ENCODE measurements around the gene SOAT2. TPM values are rescaled to one million over a fixed set of nuclear protein-coding genes. Genes with fewer than 3 reads are reported as not detected.

The SOAT2 gene
- total RNA-seq, 1 donor from 2014 or later, result not detected

DNA sequence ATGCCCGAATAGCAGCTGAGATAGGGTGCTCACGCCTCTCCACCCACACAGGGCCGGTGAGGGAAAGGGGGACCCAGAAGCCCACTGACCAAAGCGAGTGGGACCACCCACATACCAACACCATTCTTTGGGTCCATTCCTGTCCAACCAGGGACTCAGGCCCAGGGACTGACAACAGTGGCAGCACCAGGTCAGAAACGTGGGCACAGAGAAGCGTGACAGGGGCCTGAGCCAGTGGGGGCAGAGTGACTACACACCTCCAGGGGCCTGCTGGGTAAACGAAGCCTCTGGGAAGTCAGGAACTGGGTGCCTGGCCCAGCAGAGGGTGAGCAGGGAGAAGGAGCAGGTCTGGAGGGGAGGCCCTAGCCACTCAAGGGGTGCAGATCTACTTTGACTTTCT, 37.8 kb upstream of the SOAT2 start:
- no peak for DNase-seq (ENCODE audit: low read depth in 2 of 2)

DNA sequence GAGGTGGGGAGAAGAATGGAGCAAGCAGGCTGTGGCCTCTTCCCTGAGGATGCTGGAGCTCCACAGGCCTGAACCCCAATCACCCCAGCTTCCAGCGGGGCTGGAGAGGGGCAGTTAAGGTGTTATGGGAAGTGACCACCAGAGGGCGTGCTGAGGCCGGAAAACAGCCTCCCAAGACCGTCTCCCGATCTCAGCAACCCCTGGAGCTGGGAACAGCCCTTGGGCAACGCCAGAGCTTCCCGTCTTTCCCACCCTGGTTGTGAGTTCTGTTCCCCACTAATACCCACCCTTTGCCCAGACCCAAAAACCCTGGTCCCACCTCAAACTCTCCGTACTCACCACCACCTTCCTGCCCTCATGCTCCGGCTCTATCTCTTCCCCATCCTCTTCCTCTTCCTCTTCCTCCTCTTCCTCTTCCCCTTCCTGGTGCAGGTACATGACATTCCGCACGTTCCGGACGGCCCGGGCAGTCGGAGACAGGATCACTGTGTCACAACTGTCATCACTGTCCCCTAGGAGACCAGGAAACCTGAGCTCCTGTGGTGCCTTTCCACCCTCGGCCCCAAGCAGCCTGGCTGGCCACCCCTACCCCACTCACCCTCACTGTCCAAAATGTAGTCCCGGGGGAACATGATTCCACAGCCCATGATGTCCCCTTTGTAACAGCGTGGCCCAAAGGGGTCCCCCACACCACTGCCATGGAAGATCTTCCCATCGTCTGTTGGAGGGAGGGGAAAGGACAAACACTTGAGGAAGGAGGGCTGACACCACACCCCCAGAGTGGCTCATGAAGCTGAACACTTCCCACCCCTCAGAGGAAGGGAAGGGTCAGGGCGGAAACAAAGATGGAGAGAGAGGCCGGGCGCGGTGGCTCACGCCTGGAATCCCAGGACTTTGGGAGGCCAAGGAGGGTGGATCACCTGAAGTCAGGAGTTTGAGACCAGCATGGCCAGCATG, 37.0 kb upstream of the SOAT2 start:
- peak; percentile 46 to 80 for DNase-seq (ENCODE audit: low read depth in 2 of 2)

DNA sequence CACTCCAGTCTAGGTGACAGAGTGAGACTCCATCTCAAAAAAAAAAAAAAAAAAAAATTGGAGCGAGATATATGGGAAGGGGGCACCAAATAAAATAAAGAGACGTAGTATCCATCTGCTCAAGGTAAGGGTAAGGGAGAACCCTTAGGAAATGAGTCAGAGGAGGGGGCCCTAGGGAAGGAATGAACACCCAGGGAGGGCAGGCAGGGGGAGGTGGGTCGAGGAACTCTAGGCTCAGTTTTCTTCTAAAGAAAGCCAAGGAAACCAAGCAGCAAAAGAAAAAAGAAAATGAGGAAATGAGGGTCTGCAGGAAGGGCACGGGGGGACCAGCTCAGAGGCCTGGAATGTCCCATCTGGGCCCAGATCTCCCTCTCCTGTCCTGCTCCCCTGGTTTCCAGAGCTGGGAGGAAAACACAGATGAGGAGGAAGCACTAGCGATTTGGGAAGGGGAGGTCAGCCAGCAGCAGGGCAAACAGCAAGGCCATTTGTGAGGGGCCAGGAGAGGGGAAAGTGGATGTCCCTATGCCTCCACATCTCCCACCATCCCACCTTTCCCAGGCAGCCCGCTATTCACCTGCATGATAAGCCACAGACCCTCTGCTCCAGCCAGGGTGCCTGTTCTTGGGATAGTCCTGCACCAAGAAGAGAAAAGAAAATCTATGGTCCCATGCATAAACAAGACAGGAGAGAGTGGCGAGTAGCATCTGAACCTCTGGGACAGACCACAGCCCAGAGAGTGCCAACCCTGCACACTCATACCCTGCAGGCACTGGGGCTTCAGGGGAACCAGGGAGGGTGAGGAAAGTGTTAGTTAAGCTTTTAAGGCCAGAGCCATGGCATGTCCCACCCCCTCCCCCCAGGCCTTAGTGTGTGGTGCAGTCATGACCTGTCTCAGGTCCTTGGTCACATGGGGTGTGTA, 36.0 kb upstream of the SOAT2 start:
- DNase-seq (ENCODE audit: low read depth in 2 of 2), result no peak

DNA sequence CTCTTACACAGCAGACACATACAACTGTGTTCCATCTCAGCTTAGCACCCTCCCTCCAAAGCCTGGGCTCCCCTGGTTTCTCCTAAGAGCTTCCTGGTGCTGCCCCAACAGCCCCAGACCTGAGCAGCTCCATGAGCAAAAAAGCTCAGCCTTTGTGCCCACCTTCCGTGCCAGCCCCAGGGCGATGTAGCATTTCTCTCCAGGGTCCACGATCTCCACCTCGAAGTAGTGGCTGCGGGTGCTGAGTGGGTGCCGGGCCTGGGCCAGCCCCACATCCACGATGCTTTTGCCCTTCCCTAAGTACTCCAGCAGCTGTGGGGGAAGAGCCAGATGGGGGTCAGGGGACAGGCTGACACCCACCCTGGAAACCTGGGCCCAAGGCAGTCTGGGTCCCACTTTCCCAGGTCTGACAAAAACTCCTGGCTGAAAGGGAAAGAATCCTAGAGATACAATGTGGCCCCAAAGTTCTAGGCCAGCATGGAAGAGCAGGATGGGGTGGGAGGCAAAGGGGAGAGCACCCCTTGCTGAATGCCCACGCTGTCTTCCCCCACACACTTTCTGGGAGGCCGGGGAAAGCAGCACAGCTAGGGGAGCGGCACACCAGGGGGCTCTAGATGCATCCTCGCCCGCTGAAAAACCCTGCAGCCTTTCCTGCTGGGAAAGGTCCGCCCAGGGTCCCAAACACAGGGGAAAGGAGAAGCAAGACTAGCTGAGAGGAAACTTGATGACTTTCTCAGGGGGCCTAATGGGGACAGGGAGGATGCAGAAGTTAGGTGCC, 35.1 kb upstream of the SOAT2 start:
- no peak for DNase-seq (ENCODE audit: low read depth in 2 of 2)

DNA sequence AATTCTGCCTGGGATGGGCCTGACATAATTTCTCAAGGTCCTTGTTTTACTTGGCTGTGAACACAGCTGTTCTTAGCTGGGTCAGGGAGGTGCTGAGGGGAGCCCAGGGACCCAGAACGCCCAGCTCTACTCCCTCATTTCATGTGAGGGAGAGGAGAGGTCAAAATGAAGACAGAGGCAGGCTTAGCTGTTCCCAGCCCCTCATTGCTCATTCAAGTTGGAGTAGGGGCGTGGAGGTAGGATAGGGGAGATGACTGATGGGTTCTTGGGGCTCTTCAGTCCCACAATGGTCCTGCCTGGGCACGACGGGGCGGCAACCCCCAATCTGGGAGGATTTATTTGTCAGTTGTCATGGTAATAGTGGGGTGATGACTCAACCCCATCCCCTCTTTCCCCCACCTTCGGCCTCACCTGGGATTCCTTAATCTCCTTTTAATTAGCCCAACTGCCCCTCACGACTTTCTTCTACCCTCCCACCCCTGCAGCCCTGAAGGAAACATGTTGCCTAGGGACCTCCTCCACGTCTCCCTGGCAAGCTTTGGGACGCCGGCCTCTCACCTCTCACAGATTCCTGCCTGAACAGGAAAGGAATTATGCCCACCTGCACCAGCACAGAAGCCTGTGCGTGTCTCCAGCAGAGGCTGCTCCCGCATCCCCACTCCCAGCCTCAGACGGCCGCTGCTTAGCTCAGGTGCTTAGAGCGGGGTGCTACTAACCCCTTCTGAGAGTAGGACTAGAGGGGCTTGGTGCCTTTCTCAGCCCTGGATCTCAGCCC, 34.3 kb upstream of the SOAT2 start:
- no peak for DNase-seq (ENCODE audit: low read depth in 2 of 2)

DNA sequence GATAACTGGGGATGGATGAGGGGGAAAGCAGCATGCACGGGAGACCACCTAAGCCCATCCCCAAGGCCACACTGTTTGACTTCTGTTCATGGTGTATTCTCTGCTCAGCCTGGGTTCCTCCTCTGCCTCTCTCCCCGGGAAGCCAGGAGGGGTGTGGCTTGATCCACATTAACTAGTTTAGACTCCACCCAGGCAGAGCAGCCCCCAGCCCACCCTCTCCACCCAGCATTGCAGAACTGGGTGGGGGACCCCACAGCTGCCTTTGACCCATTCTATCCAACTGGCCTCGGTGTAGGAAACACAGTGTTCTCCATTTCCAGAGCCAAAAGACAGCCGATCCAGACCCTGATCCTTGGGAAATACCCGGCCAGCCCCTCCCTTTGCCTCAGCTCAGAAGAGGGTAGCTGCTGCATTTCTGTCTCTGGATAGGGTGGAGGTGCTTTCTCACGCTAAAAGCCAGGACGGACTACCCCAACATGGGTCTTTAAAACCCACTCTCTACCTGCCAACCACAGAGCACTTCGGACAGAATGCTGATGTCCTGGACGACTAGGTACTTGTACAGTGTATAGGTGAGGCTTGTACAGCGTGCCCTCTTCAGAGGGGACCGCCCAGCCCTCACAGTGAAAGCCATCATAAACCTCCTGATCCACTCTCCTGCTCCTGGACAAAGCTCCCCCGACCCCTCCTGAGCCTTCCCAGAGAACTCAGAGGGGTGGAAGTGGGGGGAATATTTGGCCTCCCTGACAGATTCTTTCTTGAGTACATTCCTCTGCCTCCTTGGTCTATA, 33.5 kb upstream of the SOAT2 start:
- no peak for DNase-seq (ENCODE audit: low read depth in 2 of 2)

DNA sequence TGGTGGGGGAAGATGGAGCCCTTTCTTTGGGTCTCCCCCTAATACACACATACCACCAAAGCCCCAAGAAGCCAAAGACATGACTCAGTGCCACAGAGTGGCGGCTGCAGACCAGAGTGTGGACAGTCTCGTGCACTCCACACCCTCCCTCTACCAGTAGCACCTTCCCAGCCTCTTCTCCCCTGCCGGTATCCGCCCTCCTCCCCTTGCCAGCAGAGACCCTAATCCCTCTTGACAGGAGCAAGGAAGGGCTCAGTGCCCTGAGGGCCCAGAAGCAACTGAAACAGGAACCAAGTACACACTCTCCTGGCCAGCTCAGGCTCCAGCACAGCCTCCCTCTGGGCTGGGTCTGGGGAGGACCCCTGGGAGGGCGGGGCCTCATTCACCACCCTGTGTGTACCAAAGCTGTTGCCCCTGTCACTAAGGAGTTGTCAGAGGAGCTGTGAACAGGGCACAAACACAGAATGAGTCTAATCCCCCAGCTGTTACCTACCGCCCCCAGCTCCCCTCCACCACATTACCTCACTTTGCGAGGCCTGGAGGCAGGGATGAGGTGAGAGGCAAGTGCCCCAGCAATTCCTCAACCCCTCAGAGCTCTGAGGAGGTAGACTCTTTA, 32.3 kb upstream of the SOAT2 start:
- DNase-seq (ENCODE audit: low read depth in 2 of 2), result no peak

DNA sequence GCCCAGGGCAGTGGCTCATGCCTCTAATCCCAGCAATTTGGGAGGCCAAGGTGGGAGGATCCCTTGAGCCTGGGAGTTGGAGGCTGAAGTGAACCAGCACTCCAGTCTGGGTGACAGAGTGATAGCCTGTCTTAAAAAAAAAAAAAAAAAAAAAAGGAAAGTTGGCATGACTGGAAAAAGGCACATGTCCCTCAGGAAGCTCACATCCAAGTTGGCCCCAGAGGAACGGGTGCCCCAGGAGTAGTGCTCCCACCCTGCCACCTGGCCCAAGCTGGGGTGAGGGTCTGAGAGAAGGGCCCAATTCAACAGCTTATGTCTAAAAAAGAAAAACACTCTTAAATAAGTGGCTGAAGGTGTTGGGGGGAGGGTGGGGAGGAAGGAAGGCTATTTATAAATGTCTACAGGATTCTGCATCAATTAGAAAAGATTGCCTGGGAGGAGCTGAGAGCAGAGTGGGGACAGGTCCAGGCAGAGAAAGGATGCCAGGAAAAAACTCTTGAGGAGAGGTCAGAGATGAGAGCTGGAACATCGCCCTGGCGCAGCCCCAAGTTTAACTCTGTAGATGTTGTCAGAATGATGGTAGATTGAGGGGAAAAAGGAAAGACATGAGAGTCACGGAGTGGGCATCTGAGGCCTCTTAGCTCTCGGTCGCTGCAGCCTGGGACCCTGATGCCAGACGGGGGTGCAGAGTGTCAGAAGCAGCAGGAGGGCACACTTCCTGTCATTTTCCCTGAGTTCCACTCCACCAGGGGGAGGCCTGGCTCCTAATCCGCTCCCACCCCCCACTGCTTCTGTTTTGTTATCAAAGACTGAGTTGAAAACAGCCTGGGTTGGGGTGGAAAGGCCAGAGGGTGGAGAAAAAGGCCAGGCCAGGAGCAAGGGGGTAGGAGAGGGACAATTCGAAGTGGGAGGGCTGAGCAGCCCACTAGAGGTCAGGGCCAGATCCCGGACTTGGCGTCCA, 31.4 kb upstream of the SOAT2 start:
- no peak for DNase-seq (ENCODE audit: low read depth in 2 of 2)

DNA sequence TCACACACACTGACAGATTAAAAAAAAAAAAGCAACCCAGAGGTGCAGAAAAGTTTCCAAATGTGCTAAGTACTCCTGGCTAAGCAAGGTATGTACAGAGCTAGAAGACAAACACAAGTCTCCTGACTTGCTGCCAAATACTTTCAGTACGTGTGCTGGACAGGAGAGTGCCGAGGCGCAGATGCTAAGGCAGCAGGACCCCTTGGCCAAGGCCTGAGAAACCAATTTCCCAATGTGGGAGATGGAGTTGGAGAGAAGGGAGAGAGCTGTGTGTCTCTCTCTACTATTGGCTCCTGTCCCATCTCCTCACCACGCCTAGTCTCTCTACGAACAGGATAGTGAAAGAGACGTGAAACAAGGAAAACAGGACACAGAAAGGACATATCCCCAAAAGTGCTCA, 29.4 kb upstream of the SOAT2 start:
- DNase-seq (ENCODE audit: low read depth in 2 of 2), result no peak

DNA sequence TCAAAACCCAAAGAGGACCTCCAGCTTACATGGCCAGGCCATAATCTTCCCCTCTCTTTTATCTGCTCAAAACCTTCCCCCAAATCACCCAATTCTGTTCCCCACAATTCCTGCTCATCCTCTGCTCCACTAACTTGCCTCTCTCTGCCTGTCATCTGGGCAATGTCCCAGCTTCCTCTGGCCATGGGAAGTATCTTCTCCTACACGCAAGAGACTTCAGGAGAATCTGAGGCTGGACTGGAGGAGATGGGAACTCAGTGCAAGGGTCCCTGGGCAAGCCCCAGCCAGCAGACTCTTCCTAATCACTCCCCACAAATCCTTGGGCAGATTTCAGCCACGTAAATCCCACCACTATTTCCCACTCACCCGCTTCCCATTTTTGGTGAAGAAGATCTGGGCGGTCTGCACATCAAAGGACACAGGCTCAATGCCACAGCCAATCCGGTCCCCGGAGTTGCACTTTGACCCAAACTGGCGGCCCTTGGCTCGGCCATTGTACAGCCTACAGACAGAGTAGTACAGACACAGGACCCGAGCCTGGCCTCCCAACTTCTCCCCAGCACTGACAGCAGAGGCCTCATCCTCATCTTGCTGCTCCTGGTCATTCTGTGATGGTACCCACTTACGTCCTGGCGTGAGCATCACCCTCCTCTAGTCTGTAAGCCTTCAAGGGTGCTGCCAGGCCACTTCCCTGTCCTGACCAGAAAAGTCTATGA, 28.8 kb upstream of the SOAT2 start:
- no peak for DNase-seq (ENCODE audit: low read depth in 2 of 2)

DNA sequence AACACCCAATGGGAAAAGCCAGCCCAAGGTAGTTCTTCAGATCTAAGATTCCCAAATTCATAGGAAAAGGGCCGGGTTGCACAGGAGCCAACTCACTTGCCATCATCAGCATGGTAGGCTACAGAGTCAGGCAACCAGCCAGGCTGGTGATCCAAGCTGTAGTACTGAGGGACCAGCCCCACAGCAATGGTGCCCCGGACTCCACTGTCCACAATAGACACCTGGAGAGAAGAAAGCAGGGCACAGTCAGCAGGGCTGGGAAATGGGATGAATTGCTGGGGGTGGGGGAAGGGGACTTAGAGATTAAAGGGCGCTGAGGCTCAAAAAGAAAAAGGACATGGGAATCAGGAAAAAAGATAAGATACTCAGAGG, 28.3 kb upstream of the SOAT2 start:
- no peak for DNase-seq (ENCODE audit: low read depth in 2 of 2)

DNA sequence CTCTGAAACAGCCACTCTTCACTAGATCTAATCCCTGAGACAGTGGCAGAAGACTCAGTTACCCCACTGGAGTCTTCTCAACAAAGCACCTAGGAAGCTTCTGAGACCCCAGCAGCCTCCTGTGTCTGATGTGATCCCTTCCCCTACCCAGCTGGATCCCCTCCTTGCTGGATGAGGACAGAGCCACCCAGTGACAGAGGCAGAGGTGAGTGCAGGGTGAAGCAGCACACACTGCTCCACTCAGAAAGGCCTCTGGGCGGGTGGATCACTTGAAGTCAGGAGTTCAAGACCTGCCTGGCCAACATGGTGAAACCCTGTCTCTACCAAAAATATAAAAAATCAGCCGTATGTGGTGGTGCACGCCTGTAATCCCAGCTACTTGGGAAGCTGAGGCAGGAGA, 26.8 kb upstream of the SOAT2 start:
- DNase-seq (ENCODE audit: low read depth in 2 of 2), result no peak

DNA sequence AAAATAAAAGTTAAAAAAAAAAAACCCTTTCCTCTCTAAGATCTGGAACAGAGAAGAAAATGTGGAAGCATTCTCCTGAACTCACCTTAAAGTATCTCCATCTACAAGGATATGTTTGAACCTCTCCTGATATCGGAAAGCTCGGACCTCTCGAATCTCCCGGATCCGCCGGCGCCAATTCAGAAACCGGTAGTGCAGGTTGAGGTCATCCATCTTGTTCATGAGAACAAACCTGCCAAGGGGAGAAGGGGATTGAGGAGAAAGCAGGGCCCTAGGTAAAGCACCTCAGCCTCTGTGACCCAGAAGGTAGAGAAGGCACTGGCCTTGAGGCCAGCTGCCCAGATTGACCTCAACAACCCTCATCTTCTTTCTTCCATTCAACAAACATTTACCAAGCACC, 26.3 kb upstream of the SOAT2 start:
- no peak for DNase-seq (ENCODE audit: low read depth in 2 of 2)

DNA sequence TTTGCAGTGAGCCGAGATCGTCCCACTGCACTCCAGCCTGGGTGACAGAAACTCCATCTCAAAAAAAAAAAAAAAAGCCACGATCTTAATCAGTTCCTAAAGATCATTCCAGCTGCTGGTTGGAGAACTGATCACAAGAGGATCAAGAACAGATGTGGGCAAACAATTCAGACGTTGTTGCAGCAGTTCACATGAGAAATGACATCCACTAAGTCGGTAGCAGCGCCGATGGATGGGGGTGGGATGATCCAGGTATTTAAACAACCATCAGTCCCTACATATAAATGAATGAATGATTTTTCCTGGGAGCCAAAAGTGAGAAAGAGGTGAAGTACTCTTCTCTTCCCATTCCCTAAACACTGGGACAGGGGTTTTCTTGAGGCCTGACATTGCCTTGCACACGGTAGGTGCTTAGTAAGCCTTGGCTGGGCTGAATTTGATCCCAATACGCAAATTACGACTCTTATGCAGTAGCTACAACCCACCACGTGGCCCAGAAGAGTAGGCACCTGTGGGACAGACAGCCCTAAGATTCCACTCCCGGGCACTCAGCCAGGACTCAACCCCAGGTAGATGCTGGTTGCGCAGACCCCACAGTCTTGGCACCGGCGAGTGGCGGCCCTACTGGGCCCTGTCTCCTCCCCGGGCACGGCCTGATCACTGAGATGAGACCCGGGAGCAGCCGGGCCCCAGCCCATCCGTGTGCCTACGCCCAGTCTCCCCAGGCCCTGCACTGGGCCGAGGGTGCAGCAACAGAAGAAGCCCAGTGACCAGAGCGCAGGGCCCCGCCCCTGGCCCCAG, 24.7 kb upstream of the SOAT2 start:
- DNase-seq (ENCODE audit: low read depth in 2 of 2), result peak in 1 of 2 donors; percentile 32

DNA sequence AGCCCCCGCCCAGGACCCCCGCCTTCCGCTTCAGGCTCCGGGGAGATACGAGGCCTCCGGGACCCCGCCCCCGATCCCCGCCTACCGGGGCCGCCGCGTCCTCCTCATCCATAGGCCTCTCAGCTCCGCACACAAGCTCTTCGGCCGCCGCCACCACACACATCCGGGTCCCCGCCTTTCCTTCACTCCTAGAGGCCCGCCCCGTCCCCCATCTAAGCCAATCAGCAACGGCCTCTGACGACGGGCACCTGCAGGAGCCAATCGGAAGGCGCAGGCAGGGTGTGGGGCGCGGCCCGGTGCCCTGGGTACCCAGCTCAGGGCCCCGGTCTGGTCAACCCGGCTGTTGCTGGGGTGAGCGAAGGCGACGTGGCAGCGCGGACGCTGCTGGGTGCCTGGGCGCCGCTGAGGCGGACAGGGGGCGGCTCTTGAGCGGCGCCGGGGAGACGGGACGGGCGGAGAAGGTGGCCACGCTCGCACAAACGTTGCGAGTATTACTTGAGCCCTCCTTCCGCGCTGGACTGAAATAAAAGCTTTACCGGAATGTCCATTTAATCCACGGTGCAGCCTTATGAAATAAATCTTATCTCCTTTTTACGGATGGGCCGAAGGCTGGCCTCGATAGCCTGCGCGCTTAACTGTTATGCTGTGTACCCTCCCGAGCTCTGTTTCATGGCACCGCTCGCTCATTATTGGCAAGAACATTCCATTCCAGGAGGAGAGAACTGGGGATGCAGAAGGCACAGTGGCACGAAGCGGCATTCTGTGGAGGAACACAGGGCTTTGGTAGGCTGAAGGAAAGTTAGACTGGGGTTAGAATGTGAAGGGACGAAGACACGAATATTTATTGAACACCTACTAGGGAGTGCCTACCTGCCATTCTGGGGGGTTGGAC, 23.8 kb upstream of the SOAT2 start, which contains the start of gene SPRYD3:
SPRYD3 (minus strand) TSS at position 165 of the 892 bp plus-strand sequence; CDS start at position 108, 57 bp downstream.
- DNase-seq (ENCODE audit: low read depth in 2 of 2), result peak; percentile 79 to 98
